Activated CD8-positive, alpha-beta memory T cell treated with anti-CD3 and anti-CD28 coated beads for 24 hours (primary cell): ENCODE results near the gene TMEM123.
"Not testable (repeated sequence)": the region's sequence is repeated elsewhere in the genome, so short reads cannot be mapped to it uniquely, and the experiment has no call there.

Source experiments
- DNase-seq: peaks from one replicate; pipeline ENCODE4 v3.0.0-alpha.2; 2020

The TMEM123 gene

GRCh38 chr11:102447941-102448868, 4.4 kb downstream of the TMEM123 start:
- DNase-seq: no peak

- DNase-seq: no peak
These were observed 5.4 kb downstream of the TMEM123 start for GRCh38 chr11:102447193-102447592.

- no peak for DNase-seq
These were observed 6.0 kb downstream of the TMEM123 start for GRCh38 chr11:102446606-102447005.

GRCh38 chr11:102444693-102445092, 7.9 kb downstream of the TMEM123 start:
- not testable (repeated sequence) for DNase-seq

GRCh38 chr11:102444142-102444541, 8.4 kb downstream of the TMEM123 start:
- not testable (repeated sequence) for DNase-seq

GRCh38 chr11:102439063-102439363, 13.6 kb downstream of the TMEM123 start:
- not testable (repeated sequence) for DNase-seq

GRCh38 chr11:102438311-102439062, 14.1 kb downstream of the TMEM123 start:
- DNase-seq: no peak

- DNase-seq: no peak
These were observed 14.8 kb downstream of the TMEM123 start for GRCh38 chr11:102437727-102438126.

GRCh38 chr11:102436976-102437375, 15.6 kb downstream of the TMEM123 start:
- DNase-seq: no peak

- no peak for DNase-seq
These were observed 16.0 kb downstream of the TMEM123 start for GRCh38 chr11:102436561-102436960.

GRCh38 chr11:102435688-102436087, 16.9 kb downstream of the TMEM123 start:
- DNase-seq: no peak

- DNase-seq: not testable (repeated sequence)
These were observed 19.0 kb downstream of the TMEM123 start for GRCh38 chr11:102433571-102433970.

GRCh38 chr11:102432560-102432959, 20.0 kb downstream of the TMEM123 start:
- not testable (repeated sequence) for DNase-seq

GRCh38 chr11:102431404-102431803, 21.2 kb downstream of the TMEM123 start:
- no peak for DNase-seq

GRCh38 chr11:102430158-102430836, 22.3 kb downstream of the TMEM123 start:
- DNase-seq: no peak

- no peak for DNase-seq
These were observed 22.9 kb downstream of the TMEM123 start for GRCh38 chr11:102429691-102430090.

GRCh38 chr11:102429226-102429625, 23.3 kb downstream of the TMEM123 start:
- DNase-seq: no peak

GRCh38 chr11:102428696-102429095, 23.9 kb downstream of the TMEM123 start:
- DNase-seq: no peak

- DNase-seq: no peak
These were observed 25.5 kb downstream of the TMEM123 start for GRCh38 chr11:102427068-102427467.

GRCh38 chr11:102426570-102426969, 26.0 kb downstream of the TMEM123 start:
- DNase-seq: no peak

- DNase-seq: no peak
These were observed 26.6 kb downstream of the TMEM123 start for GRCh38 chr11:102426000-102426399.

- no peak for DNase-seq
These were observed 28.6 kb downstream of the TMEM123 start for GRCh38 chr11:102423936-102424335.
